ENCODE results near the gene VIPR1.

Gene VIPR1

DNA sequence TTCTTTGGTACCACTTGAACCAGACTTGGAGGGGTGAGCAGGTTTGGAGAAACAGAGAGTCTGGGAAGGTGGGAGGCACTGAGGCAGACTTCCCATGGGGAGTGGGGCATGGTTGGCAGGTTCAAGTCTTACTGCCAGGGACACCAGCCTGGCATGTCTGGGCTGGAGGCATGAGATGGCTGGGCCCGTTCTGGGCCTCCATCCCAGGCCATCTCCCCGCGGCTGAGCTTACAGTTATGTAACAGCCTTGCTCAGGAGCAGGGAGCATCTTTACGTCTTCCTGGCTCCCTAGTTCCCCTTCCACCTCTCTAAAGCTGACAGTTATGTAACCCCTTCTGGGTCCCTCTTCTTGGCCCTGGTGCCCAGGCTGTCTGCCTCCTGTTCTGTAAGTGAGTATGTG, 12.4 kb downstream of the VIPR1 start:
- TF ChIP-seq, protein P1, sequence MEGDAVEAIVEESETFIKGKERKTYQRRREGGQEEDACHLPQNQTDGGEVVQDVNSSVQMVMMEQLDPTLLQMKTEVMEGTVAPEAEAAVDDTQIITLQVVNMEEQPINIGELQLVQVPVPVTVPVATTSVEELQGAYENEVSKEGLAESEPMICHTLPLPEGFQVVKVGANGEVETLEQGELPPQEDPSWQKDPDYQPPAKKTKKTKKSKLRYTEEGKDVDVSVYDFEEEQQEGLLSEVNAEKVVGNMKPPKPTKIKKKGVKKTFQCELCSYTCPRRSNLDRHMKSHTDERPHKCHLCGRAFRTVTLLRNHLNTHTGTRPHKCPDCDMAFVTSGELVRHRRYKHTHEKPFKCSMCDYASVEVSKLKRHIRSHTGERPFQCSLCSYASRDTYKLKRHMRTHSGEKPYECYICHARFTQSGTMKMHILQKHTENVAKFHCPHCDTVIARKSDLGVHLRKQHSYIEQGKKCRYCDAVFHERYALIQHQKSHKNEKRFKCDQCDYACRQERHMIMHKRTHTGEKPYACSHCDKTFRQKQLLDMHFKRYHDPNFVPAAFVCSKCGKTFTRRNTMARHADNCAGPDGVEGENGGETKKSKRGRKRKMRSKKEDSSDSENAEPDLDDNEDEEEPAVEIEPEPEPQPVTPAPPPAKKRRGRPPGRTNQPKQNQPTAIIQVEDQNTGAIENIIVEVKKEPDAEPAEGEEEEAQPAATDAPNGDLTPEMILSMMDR (IDR thresholded peaks at IDR 0.05; ENCODE audit: insufficient read depth, low read depth, low read length, missing control alignments), result no peak
- no peak overlapping the region for H3K4me3 ChIP-seq (ENCODE audit: low read depth, low read length)
- no peak for DNase-seq (ENCODE audit: low read depth)

DNA sequence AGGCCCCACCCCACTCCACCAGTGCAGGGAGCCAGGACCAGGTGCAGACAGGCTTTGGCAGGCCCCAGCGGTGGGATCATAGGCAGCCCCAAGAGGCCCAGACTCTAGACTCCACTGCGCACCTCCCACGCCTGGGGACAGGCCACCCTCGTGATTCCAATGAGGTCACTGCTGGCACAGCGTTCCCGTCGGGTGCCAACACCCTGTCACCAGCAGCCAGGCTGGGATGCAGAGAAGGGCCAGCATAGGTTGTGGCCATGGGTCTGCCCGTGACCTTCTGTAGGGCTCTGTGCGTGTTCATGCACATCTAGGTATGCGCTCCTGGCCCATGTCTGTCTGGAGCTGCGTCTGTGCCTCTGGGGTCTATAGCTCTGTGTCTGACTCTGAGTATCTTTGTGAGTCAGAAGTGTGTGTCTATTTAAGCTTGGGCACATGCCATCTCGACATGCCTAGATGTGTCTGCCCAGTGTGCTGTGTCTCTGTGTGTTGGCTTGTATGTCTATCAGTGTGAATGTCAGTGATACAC, 13.0 kb downstream of the VIPR1 start:
- TF ChIP-seq, protein P1 (IDR thresholded peaks at IDR 0.05; ENCODE audit: insufficient read depth, low read depth, low read length, missing control alignments), result no peak
- H3K4me3 ChIP-seq (ENCODE audit: low read depth, low read length), result no peak overlapping the region
- DNase-seq (ENCODE audit: low read depth), result no peak

DNA sequence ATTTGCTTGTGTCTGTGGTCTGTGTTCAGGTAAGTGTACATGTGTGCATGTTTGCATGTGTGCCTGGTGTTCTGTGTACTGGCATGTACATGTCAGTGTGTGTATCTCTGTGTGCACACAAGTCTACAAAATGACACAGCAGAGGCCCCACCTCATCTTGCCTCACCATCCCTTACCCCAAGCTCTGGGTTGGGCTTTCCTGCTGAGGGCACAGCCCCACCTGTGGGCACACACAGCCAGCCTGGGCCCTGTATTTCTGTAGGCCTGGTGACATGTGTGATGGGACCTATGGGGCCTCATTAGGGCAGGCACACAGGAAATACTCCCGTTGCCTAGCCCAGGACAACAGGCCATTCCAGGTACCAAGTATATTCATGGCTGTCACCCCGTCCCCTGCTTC, 13.5 kb downstream of the VIPR1 start:
- TF ChIP-seq, protein P1 (IDR thresholded peaks at IDR 0.05; ENCODE audit: insufficient read depth, low read depth, low read length, missing control alignments), result no peak
- no peak for DNase-seq (ENCODE audit: low read depth)
- no peak overlapping the region for H3K4me3 ChIP-seq (ENCODE audit: low read depth, low read length)

DNA sequence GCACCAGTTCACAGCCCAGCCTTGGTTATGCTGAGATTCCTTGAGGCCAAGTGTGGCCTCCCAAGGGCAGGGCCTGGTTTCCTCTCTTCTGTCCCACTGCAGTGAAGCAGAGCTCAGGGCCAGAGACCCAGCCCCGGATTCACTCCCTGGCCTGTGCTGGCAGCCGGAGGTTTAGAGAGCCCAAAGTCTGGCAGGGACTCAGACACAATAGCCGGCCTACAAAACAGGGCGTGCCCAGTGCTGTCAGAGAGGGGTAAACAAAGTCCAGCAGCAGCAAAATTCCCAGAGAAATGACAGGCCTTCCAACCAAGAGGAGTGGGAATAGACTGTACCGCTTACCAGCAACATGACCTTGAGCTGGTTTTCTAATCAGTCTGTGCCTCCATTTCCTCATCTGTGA, 14.0 kb downstream of the VIPR1 start:
- no peak overlapping the region for H3K4me3 ChIP-seq (ENCODE audit: low read depth, low read length)
- DNase-seq (ENCODE audit: low read depth), result no peak
- TF ChIP-seq, protein P1 (IDR thresholded peaks at IDR 0.05; ENCODE audit: insufficient read depth, low read depth, low read length, missing control alignments), result no peak

DNA sequence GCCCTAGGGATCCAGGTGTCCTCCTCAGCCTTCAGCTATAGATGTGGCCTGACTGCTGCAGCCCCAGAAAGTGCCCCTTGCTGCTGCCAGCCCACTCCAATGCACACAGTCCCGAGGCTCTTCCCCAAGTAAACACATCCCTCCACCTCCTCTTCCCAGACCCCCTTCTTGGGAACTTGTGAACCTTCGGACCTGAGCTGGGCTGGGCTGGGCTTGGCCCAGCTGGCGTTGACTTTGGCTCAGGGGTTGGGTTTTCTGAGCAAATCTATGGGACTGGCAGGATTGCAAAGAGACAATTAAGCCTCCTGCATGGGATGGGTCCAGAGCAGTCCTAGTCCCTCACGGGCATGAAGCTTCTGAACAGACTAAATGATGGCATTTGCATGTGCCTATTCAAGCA, 14.7 kb downstream of the VIPR1 start:
- TF ChIP-seq, protein P1 (IDR thresholded peaks at IDR 0.05; ENCODE audit: insufficient read depth, low read depth, low read length, missing control alignments), result no peak
- no peak overlapping the region for H3K4me3 ChIP-seq (ENCODE audit: low read depth, low read length)
- DNase-seq (ENCODE audit: low read depth), result no peak

DNA sequence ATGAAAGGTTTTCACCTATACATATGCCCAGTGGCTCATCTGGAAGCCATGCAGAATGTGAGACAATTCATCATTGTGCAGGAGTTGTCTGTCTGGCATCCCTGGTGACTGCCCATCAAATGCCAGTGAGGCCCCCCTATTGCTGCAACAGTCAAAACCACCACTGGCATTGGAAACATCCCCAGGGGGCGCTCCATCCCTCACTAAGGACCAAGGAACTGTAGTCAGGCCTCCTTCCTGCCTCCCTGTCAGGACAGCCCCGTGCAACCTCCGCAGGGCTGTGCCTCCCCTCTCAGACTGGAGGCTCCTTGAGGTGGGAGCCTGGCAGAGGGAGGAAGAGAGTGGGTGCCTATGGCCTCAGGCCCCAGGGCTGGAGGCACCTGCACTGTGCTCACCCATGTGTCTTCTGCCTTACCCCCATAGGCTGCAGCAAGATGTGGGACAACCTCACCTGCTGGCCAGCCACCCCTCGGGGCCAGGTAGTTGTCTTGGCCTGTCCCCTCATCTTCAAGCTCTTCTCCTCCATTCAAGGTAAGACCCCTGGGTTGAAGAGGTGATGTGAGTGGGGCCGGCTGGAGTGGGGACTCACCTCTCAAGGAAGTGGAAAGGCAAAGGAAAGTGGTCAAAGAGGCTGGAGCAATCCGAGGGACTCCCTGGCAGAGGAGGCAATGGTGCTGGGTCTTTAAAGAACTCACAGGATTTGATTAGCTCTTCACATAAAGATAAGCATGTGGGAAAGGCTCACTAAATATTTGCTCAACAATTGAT, 16.5 kb downstream of the VIPR1 start:
- TF ChIP-seq, protein P1 (IDR thresholded peaks at IDR 0.05; ENCODE audit: insufficient read depth, low read depth, low read length, missing control alignments), result peak; percentile 29
- DNase-seq (ENCODE audit: low read depth), result peak; percentile 32
- H3K4me3 ChIP-seq (ENCODE audit: low read depth, low read length), result no peak overlapping the region

DNA sequence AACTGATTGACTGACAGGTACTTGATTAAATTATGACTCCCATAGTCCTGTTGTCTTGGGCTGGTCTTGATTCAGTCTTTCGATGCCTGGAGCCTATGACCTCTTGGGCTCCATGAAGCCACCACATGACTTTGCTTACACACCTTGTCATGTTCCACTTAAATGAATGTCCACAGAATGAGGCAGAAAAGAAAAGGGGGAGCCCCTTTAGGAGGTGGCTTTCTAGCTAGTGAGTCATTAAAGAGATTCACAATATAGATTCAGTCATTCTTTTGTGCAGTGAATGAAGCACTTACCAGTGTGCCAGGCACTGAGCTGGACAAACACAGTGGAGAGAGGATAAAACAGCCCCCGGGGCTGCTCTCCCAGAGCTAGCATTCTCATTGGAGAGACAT, 17.1 kb downstream of the VIPR1 start:
- TF ChIP-seq, protein P1 (IDR thresholded peaks at IDR 0.05; ENCODE audit: insufficient read depth, low read depth, low read length, missing control alignments), result no peak
- no peak overlapping the region for H3K4me3 ChIP-seq (ENCODE audit: low read depth, low read length)
- no peak for DNase-seq (ENCODE audit: low read depth)
